Heart right ventricle (tissue), 16 donors: ENCODE measurements around the gene TANK. TPM values are rescaled to one million over a fixed set of nuclear protein-coding genes. Genes with fewer than 3 reads are reported as not detected.

ENCODE experiments used
- ATAC-seq, 8 donors: fragments of 200-7000 bp; cut with Tn5 transposase; one replicate each; pipeline ENCODE4 v1.9.1; 2020; ENCODE audit warnings: mild to moderate bottlenecking in 8 of 8, moderate library complexity in 8 of 8, moderate number of reproducible peaks in 1 of 8
- DNase-seq, 2 donors: peaks; one replicate each; pipeline ENCODE4 v3.0.0-alpha.2; 2020
- H3K27ac ChIP-seq, 10 donors: fragments of 200-600 bp; sonication (generic) in 2 of 10; one replicate each; pipeline versions ENCODE4 v1.5.0 to v1.8.0; 2020 to 2022; ENCODE audit warnings: mild to moderate bottlenecking in 3 of 10
- H3K27me3 ChIP-seq, 7 donors: fragments of 200-600 bp; one replicate each; pipeline ENCODE4 v1.8.0; 2021 to 2022; ENCODE audit warnings: mild to moderate bottlenecking in 2 of 7
- H3K36me3 ChIP-seq, 9 donors: fragments of 200-600 bp; sonication (generic) in 1 of 9; one replicate each; pipeline versions ENCODE4 v1.5.0 to v1.8.0; 2020 to 2022; ENCODE audit warnings: mild to moderate bottlenecking in 2 of 9
- H3K4me1 ChIP-seq, 9 donors: fragments of 200-600 bp; sonication (generic) in 1 of 9; one replicate each; pipeline versions ENCODE4 v1.5.0 to v1.8.0; 2020 to 2022; ENCODE audit warnings: mild to moderate bottlenecking in 4 of 9
- H3K4me3 ChIP-seq, 10 donors: fragments of 200-600 bp; sonication (generic) in 2 of 10; one replicate each; pipeline versions ENCODE4 v1.5.0 to v1.8.0; 2020 to 2022; ENCODE audit warnings: mild to moderate bottlenecking in 7 of 10, moderate library complexity in 2 of 10
- H3K9me3 ChIP-seq, 11 donors: fragments of 200-600 bp in 10 of 11; sonication (generic) in 2 of 11; one replicate each; pipeline versions ENCODE4 v1.5.0 to v1.8.0; 2013 to 2022; ENCODE audit warnings: mild to moderate bottlenecking in 2 of 11, control low read depth in 1 of 11, moderate library complexity in 1 of 11
- WGBS, 2 donors: extraction: QIAGEN DNeasy Blood & Tissue Kit; methylation state at CpG; one replicate each; pipeline ENCODE4 v1.1.7; 2013; ENCODE audit warnings: inconsistent platforms in 1 of 2; 5-methylcytosine and 5-hydroxymethylcytosine counted together
- intact Hi-C, 10 donors: fragments of 100-400 bp; cut with DNase I; formaldehyde crosslinking; loops; one replicate each; pipeline versions ENCODE4 v1.11.1 to v1.14.2; 2022
- polyA plus RNA-seq, 2 donors: library from polyadenylated mRNA; stranded (reverse); fragments of 200-250 nt; gene quantifications; one replicate each; pipeline ENCODE4 v1.2.3, GENCODE V29; 2013
- total RNA-seq, 10 donors: library from RNA; stranded (reverse); fragmentation: NEBNext Ultra II Directional in 3 of 10; extraction: Animal tissue kit (Norgen Biotek cat#: 25700) in 3 of 10; gene quantifications; one replicate each; pipeline versions ENCODE4 v1.2.1 to v1.2.4, GENCODE V29; 2021 to 2023
- TF ChIP-seq, protein P1 (sequence below), 9 donors: fragments of 200-600 bp; sonication (generic) in 2 of 9; IDR thresholded peaks; one replicate each; pipeline versions ENCODE4 v1.5.0 to v1.8.0; 2021 to 2022; ENCODE audit warnings: antibody characterized with exemption in 9 of 9, mild to moderate bottlenecking in 5 of 9, moderate library complexity in 1 of 9
- donor health status: Arrhythmogenic right ventricular cardiomyopathy.
- donor health status: ischemic (EF 13 %, LVEDD 7.1; RV severe dilation, severe dysfunction).
- donor health status: healthy with polysubstance abuse.
- donor health status: DM: no; HTN: yes; CAD: no.
- donor health status: DM: no; HTN: no; CAD: no.
- donor health status: ischemic (EF 25% LVEDD 6.9; RV normal size, moderate dysfunction).
- donor health status: ischemic (EF 25% LVEDD 5.7; RV mildly dilated, moderate dysfunction).
- donor health status: healthy.
- donor health status: DM: yes; HTN: yes; CAD: no.
- donor health status: Ischemic cardiomyopathy.
- donor health status: ischemic (EF 35%, LVEDD 5.7; RV mildly dilated, moderate dysfunction).
- donor health status: nonischemic (EF 11% LVEDD 7.7; RV severe dilation, severe dysfunction).
- donor health status: DM: yes; HTN: yes; CAD: no.
- donor health status: PGD.
- donor health status: ischemic (EF 29% LVEDD 5.4; RV normal size, mild dysfunction).
- donor health status: nonischemic (EF 23%, LVEDD 6.1; RV moderate dilation, normal function).

The TANK gene
- total and polyA plus RNA-seq, 12 donors, result 20.4 to 39.7 (median 30.6) TPM

DNA sequence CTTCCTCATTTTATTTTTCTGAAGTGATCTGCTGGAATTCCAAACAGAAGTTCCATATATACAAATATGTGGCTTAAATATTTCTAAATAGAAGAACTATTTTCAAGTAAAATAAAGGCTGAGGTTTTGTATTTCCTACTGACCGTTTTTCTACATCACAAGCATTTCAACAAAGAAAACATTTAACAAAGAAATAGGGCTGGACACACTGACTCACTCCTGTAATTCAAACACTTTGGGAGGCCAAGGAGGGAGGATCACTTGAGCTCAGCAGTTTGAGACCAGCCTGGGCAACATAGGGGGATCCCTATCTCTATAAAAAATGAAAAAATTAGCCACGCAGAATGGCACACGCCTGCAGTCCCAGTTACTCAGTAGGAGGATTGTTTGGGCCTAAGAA lies 44.6 kb downstream of the TANK start:
- H3K27ac ChIP-seq, result peak overlapping the region in 1 of 10 donors; percentile 7
- intact Hi-C loops, result no loop called here
- ATAC-seq (no peak), DNase-seq (no peak)
- peaks cover 0 to 64% (median 5%) of the 10 kb centered on the region in 9 donors for H3K36me3 ChIP-seq
- no peak overlapping the region for H3K4me3 ChIP-seq
- peaks cover 0 to 45% (median 6%) of the 10 kb centered on the region in 9 donors for H3K4me1 ChIP-seq
- TF ChIP-seq, protein P1, sequence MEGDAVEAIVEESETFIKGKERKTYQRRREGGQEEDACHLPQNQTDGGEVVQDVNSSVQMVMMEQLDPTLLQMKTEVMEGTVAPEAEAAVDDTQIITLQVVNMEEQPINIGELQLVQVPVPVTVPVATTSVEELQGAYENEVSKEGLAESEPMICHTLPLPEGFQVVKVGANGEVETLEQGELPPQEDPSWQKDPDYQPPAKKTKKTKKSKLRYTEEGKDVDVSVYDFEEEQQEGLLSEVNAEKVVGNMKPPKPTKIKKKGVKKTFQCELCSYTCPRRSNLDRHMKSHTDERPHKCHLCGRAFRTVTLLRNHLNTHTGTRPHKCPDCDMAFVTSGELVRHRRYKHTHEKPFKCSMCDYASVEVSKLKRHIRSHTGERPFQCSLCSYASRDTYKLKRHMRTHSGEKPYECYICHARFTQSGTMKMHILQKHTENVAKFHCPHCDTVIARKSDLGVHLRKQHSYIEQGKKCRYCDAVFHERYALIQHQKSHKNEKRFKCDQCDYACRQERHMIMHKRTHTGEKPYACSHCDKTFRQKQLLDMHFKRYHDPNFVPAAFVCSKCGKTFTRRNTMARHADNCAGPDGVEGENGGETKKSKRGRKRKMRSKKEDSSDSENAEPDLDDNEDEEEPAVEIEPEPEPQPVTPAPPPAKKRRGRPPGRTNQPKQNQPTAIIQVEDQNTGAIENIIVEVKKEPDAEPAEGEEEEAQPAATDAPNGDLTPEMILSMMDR (IDR thresholded peaks at IDR 0.05), result no peak
- no peaks in the 10 kb centered on the region for H3K9me3 ChIP-seq
- WGBS, 2 donors, result 93 to 95% methylated on average over 3 of the region's 3 CpGs
- no peaks in the 10 kb centered on the region for H3K27me3 ChIP-seq

- Histone ChIP-seq H3K27me3 (no peaks in the 10 kb centered on the region), H3K36me3 (peaks cover 0 to 78% (median 5%) of the 10 kb centered on the region in 9 donors), H3K27ac (no peak overlapping the region), H3K4me1 (peaks cover 0 to 30% (median 6%) of the 10 kb centered on the region in 9 donors), H3K4me3 (no peak overlapping the region), H3K9me3 (no peaks in the 10 kb centered on the region)
- TF ChIP-seq, protein P1 (IDR thresholded peaks at IDR 0.05), result no peak
- 61 to 63% methylated on average over 1 of the region's 1 CpG for WGBS, 2 donors
- intact Hi-C loops, result no loop called here
- DNase-seq (no peak), ATAC-seq (no peak)
Observed at GRCh38 chr2:161206471-161207032, 46.3 kb downstream of the TANK start.

DNA sequence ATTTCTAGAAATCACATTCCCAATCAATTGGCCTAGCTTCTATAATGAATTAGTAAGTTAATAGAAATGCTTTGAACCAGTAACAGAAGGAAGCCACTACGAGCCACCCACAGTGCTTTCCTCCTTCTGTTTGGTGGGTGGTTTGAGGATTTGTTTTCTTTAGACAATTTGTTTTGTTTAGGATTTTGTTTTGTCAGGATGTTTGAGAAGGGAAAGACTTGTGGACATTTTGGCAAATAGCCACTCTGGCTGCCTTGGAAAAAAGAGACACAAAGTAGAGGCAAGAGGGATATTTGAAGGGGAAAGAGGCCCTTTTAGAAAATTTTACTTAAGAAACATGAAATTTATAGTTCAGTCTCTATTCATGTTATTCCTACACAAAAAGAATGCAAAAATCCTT lies 47.7 kb downstream of the TANK start:
- DNase-seq (no peak), ATAC-seq (no peak)
- Histone ChIP-seq H3K9me3 (no peaks in the 10 kb centered on the region), H3K4me3 (no peak overlapping the region), H3K27me3 (no peaks in the 10 kb centered on the region), H3K4me1 (peaks cover 0 to 30% (median 6%) of the 10 kb centered on the region in 9 donors), H3K36me3 (peaks cover 0 to 92% (median 9%) of the 10 kb centered on the region in 9 donors), H3K27ac (no peak overlapping the region)
- TF ChIP-seq, protein P1 (IDR thresholded peaks at IDR 0.05), result no peak
- intact Hi-C loops, result no loop called here
- WGBS, 2 donors, result 75 to 76% methylated on average over 1 of the region's 1 CpG

DNA sequence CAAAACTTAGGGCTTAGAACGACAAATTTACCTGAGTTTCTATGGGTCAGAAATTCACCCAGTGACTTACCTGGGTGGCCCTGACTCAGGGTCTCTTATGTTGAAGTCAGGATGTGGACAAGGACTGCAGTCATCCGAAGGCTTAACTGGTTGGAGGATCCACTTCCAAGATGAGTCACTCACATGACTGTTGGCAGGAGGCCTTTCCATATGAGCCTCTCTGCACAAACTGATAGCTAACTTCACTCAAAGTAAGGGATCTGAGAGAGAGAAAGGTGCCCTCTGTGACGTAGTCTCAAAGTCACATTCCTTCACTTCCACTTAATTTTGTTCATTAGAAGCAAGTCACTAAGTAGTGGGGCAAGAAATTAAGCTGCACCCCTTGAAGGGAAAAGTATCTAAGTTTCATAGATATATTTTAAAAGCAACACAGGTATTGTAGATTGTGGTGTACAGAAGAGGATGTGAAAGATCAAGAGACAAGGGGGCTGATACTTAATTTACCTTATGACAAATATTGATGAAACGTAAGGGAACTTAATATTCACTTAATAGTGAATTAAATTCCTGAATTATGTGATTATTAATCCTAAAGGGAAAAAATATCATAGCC lies 48.4 kb downstream of the TANK start:
- TF ChIP-seq, protein P1 (IDR thresholded peaks at IDR 0.05), result no peak
- H3K27ac ChIP-seq, result no peak overlapping the region
- H3K27me3 ChIP-seq, result no peaks in the 10 kb centered on the region
- H3K9me3 ChIP-seq, result no peaks in the 10 kb centered on the region
- no peak overlapping the region for H3K4me3 ChIP-seq
- 65 to 72% methylated on average over 4 of the region's 4 CpGs for WGBS, 2 donors
- H3K4me1 ChIP-seq, result peaks cover 0 to 30% (median 6%) of the 10 kb centered on the region in 9 donors
- ATAC-seq (peak in 2 of 8 donors; percentile 49 to 58), DNase-seq (no peak)
- intact Hi-C loops, result no loop called here
- peaks cover 0 to 89% (median 10%) of the 10 kb centered on the region in 9 donors for H3K36me3 ChIP-seq
